K562 (cell line): ENCODE measurements around the gene THAP9. TPM values are rescaled to one million over a fixed set of nuclear protein-coding genes. Genes with fewer than 3 reads are reported as not detected.
A peak's percentile ranks its signal among the peaks of the same experiment; 100 is the strongest.

Source experiments
- ARHGAP35 ChIP-seq: fragments of 450-650 bp; IDR thresholded peaks from 2 replicates; pipeline ENCODE4 v1.6.1; 2018; ENCODE audit not compliant: partially characterized antibody
- CREB1 ChIP-seq, 2 experiments: sonication (generic) in 1 of 2; formaldehyde crosslinking in 1 of 2; IDR thresholded peaks; 2 replicates each; pipeline versions ENCODE4 v1.6.1 to v1.8.0; 2012 to 2022; ENCODE audit warnings: inconsistent platforms in 1 of 2, mild to moderate bottlenecking in 1 of 2, missing genetic modification reagents in 1 of 2, moderate library complexity in 1 of 2
- FOXJ3 ChIP-seq: sonication (generic); formaldehyde crosslinking; IDR thresholded peaks from 2 replicates; pipeline ENCODE4 v1.4.0; 2020; ENCODE audit warnings: mild to moderate bottlenecking, missing genetic modification reagents
- KDM1A ChIP-seq, 2 experiments: fragments of 450-650 bp; IDR thresholded peaks; 2 replicates each; pipeline ENCODE4 v1.6.1; 2016; ENCODE audit warnings: mild to moderate bottlenecking in 2 of 2
- NONO ChIP-seq, 2 experiments: fragments of 200-400 bp in 1 of 2; fragments of 450-650 bp in 1 of 2; formaldehyde crosslinking in 1 of 2; IDR thresholded peaks; 2 replicates each; pipeline ENCODE4 v1.6.1; 2017; ENCODE audit warnings: low read depth in 2 of 2, mild to moderate bottlenecking in 2 of 2, moderate library complexity in 2 of 2, low read length in 1 of 2
- NR2C2 ChIP-seq, 2 experiments: fragments of 200-800 bp in 1 of 2; sonication (Bioruptor generic) in 1 of 2; sonication (generic) in 1 of 2; formaldehyde crosslinking in 1 of 2; IDR thresholded peaks; 2 replicates each; pipeline versions ENCODE4 v1.6.1 to v1.8.0; 2016 to 2022; ENCODE audit warnings: mild to moderate bottlenecking in 1 of 2, missing compliant biosample characterization in 1 of 2, missing genetic modification characterization in 1 of 2, missing genetic modification reagents in 1 of 2
- OTX1 ChIP-seq: fragments of 450-650 bp; formaldehyde crosslinking; IDR thresholded peaks from 2 replicates; pipeline ENCODE4 v1.4.0; 2022; ENCODE audit warnings: mild to moderate bottlenecking
- RBM25 ChIP-seq: fragments of 200-400 bp; formaldehyde crosslinking; IDR thresholded peaks from 2 replicates; pipeline ENCODE4 v1.6.1; 2018; ENCODE audit warnings: low read length, low read depth, moderate library complexity; ENCODE audit not compliant: severe bottlenecking
- TFE3 ChIP-seq: fragments of 450-650 bp; formaldehyde crosslinking; IDR thresholded peaks from 2 replicates; pipeline ENCODE4 v1.4.0; 2020; ENCODE audit warnings: mild to moderate bottlenecking, mixed read lengths
- ZBTB1 ChIP-seq: sonication (generic); formaldehyde crosslinking; IDR thresholded peaks from 2 replicates; pipeline ENCODE4 v1.8.1; 2023; ENCODE audit warnings: missing genetic modification reagents, low read depth, mild to moderate bottlenecking, borderline replicate concordance
- ZNF277 ChIP-seq: fragments of 250-450 bp; sonication (Bioruptor Pico); IDR thresholded peaks from 2 replicates; pipeline ENCODE4 v1.8.0; 2022; ENCODE audit warnings: inconsistent platforms, mild to moderate bottlenecking, moderate library complexity, borderline replicate concordance
- ZNF347 ChIP-seq: fragments of 450-650 bp; formaldehyde crosslinking; IDR thresholded peaks from 2 replicates; pipeline ENCODE4 v1.4.0; 2020; ENCODE audit warnings: low read depth, mild to moderate bottlenecking, moderate library complexity
- ZNF511 ChIP-seq: sonication (generic); formaldehyde crosslinking; IDR thresholded peaks from 2 replicates; pipeline ENCODE4 v1.8.0; 2022; ENCODE audit warnings: mild to moderate bottlenecking, missing genetic modification reagents
- ZNF57 ChIP-seq: fragments of 450-650 bp; formaldehyde crosslinking; IDR thresholded peaks from 2 replicates; pipeline ENCODE4 v1.4.0; 2020; ENCODE audit warnings: mild to moderate bottlenecking, moderate library complexity
- polyA plus RNA-seq, 8 experiments: library from polyadenylated mRNA; depleted of rRNA in 4 of 8; stranded (reverse) in 5 of 8; unstranded in 3 of 8; fragments of >200 nt; fragmentation: Nextera tagmentation in 2 of 8; fragmentation: Illumina TruSeq in 1 of 8; extraction: Ambion mirVana in 2 of 8; extraction: Trizol in 1 of 8; gene quantifications; 2 replicates each; pipeline versions ENCODE4 v1.2.1 to v1.2.3, GENCODE V29; 2011 to 2014; ENCODE audit warnings: inconsistent platforms in 1 of 8, missing spikeins in 1 of 8
- total RNA-seq, 7 experiments: library from RNA; depleted of rRNA in 6 of 7; stranded (reverse); fragments of >200 nt in 6 of 7; fragmentation: Illumina TruSeq in 2 of 7; extraction: Trizol in 2 of 7; gene quantifications; 2 replicates each; pipeline versions ENCODE4 v1.2.1 to v1.2.3, GENCODE V29; 2011 to 2021; ENCODE audit warnings: low replicate concordance in 1 of 7
- TF ChIP-seq, protein P1 (sequence below): sonication (generic); formaldehyde crosslinking; IDR thresholded peaks from 2 replicates; pipeline ENCODE4 v1.8.0; 2022; ENCODE audit warnings: missing genetic modification reagents, mild to moderate bottlenecking, borderline replicate concordance
- TF ChIP-seq, protein P2 (sequence below), 2 experiments: fragments of 450-650 bp in 1 of 2; IDR thresholded peaks; 2 replicates each; pipeline ENCODE4 v1.6.1; 2011 to 2017; ENCODE audit warnings: low read depth in 2 of 2, antibody characterized with exemption in 1 of 2, borderline replicate concordance in 1 of 2, low read length in 1 of 2, mild to moderate bottlenecking in 1 of 2, mixed read lengths in 1 of 2; ENCODE audit not compliant: control insufficient read depth in 1 of 2
- TF ChIP-seq, protein P3 (sequence below): sonication (generic); formaldehyde crosslinking; IDR thresholded peaks from 2 replicates; pipeline ENCODE4 v1.9.0; 2022; ENCODE audit warnings: mild to moderate bottlenecking, missing genetic modification reagents

Gene THAP9
- total and polyA plus RNA-seq, 9 of the 15 experiments (the other 6 are each of a cell fraction or from before 2014, with no cell fraction given), result 3.4 to 7.0 (median 5.4) TPM

GRCh38 chr4:82901183-82901718 is 716 bp downstream of the THAP9 start (continued):
- TF ChIP-seq, protein P1, sequence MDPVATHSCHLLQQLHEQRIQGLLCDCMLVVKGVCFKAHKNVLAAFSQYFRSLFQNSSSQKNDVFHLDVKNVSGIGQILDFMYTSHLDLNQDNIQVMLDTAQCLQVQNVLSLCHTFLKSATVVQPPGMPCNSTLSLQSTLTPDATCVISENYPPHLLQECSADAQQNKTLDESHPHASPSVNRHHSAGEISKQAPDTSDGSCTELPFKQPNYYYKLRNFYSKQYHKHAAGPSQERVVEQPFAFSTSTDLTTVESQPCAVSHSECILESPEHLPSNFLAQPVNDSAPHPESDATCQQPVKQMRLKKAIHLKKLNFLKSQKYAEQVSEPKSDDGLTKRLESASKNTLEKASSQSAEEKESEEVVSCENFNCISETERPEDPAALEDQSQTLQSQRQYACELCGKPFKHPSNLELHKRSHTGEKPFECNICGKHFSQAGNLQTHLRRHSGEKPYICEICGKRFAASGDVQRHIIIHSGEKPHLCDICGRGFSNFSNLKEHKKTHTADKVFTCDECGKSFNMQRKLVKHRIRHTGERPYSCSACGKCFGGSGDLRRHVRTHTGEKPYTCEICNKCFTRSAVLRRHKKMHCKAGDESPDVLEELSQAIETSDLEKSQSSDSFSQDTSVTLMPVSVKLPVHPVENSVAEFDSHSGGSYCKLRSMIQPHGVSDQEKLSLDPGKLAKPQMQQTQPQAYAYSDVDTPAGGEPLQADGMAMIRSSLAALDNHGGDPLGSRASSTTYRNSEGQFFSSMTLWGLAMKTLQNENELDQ (CRISPR knock-in tag), result no peak
- TF ChIP-seq ZNF511 (CRISPR knock-in tag) (no peak), ZNF57 (no peak), NR2C2 (CRISPR knock-in tag; IDR thresholded peaks at IDR 0.05) (no peak), NR2C2 (tag; IDR thresholded peaks at IDR 0.05) (no peak), TFE3 (CRISPR knock-in tag) (no peak), ZNF277 (CRISPR knock-in tag) (no peak), ZBTB1 (CRISPR knock-in tag) (no peak), CREB1 (IDR thresholded peaks at IDR 0.05) (no peak), CREB1 (CRISPR knock-in tag; IDR thresholded peaks at IDR 0.05) (no peak), KDM1A (IDR thresholded peaks at IDR 0.05) (no peak), OTX1 (CRISPR knock-in tag) (no peak), FOXJ3 (CRISPR knock-in tag) (no peak), ARHGAP35 (peak; percentile 66), RBM25 (no peak), NONO (IDR thresholded peaks at IDR 0.05; ENCODE audit: low read depth in 2 of 2, low read length in 1 of 2) (no peak), ZNF347 (CRISPR knock-in tag) (no peak)
- TF ChIP-seq, protein P2, sequence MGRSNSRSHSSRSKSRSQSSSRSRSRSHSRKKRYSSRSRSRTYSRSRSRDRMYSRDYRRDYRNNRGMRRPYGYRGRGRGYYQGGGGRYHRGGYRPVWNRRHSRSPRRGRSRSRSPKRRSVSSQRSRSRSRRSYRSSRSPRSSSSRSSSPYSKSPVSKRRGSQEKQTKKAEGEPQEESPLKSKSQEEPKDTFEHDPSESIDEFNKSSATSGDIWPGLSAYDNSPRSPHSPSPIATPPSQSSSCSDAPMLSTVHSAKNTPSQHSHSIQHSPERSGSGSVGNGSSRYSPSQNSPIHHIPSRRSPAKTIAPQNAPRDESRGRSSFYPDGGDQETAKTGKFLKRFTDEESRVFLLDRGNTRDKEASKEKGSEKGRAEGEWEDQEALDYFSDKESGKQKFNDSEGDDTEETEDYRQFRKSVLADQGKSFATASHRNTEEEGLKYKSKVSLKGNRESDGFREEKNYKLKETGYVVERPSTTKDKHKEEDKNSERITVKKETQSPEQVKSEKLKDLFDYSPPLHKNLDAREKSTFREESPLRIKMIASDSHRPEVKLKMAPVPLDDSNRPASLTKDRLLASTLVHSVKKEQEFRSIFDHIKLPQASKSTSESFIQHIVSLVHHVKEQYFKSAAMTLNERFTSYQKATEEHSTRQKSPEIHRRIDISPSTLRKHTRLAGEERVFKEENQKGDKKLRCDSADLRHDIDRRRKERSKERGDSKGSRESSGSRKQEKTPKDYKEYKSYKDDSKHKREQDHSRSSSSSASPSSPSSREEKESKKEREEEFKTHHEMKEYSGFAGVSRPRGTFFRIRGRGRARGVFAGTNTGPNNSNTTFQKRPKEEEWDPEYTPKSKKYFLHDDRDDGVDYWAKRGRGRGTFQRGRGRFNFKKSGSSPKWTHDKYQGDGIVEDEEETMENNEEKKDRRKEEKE (IDR thresholded peaks at IDR 0.05; ENCODE audit: borderline replicate concordance in 1 of 2, control insufficient read depth in 1 of 2, low read depth in 2 of 2, low read length in 1 of 2), result no peak
- TF ChIP-seq, protein P3, sequence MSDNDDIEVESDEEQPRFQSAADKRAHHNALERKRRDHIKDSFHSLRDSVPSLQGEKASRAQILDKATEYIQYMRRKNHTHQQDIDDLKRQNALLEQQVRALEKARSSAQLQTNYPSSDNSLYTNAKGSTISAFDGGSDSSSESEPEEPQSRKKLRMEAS (CRISPR knock-in tag), result no peak
